Measurements from ENCODE around the gene MRPS18B. TPM values are rescaled to one million over a fixed set of nuclear protein-coding genes. Genes with fewer than 3 reads are reported as not detected.

The MRPS18B gene
- total and polyA plus RNA-seq, 2 of the 13 experiments (the other 11 are each of a cell fraction or from before 2014, with no cell fraction given) = 125 to 131 TPM

- no peak for TF ChIP-seq ZBTB4 (CRISPR knock-in tag; IDR thresholded peaks at IDR 0.05; ENCODE audit: borderline replicate concordance)
- TF ChIP-seq KAT8 (CRISPR knock-in tag; IDR thresholded peaks at IDR 0.05) = peak; percentile 98
- peak; percentile 96 for TF ChIP-seq PHF8 (CRISPR knock-in tag; IDR thresholded peaks at IDR 0.05)
- peak; percentile 92 for TF ChIP-seq SMC3 (IDR thresholded peaks at IDR 0.05; ENCODE audit: low read length)
- TF ChIP-seq NRL (CRISPR knock-in tag; IDR thresholded peaks at IDR 0.05; ENCODE audit: borderline replicate concordance) = peak; percentile 94
- TF ChIP-seq RBM39 (IDR thresholded peaks at IDR 0.05; ENCODE audit: low read depth, low read length, poor library complexity, severe bottlenecking) = peak; percentile 58
- TF ChIP-seq CHD2 (IDR thresholded peaks at IDR 0.05; ENCODE audit: low read depth, low read length) = peak; percentile 91
- peak; percentile 82; the same call in 1 of the 2 replicates for TF ChIP-seq KDM4B (CRISPR knock-in tag; IDR thresholded peaks at IDR 0.05)
- TF ChIP-seq HNRNPLL (IDR thresholded peaks at IDR 0.05; ENCODE audit: low read depth, low read length, poor library complexity, severe bottlenecking) = peak; percentile 50
- peak; percentile 68; the same call in 1 of the 2 replicates for TF ChIP-seq ZNF737 (CRISPR knock-in tag; IDR thresholded peaks at IDR 0.05; ENCODE audit: borderline replicate concordance)
- TF ChIP-seq ZNF354B (CRISPR knock-in tag; IDR thresholded peaks at IDR 0.05) = no peak
- peak; percentile 72; the same call in 1 of the 2 replicates for TF ChIP-seq KLF15 (CRISPR knock-in tag; IDR thresholded peaks at IDR 0.05; ENCODE audit: borderline replicate concordance)
- no peak for TF ChIP-seq GPBP1L1 (CRISPR knock-in tag; IDR thresholded peaks at IDR 0.05)
- TF ChIP-seq ZNF326 (CRISPR knock-in tag; IDR thresholded peaks at IDR 0.05; ENCODE audit: borderline replicate concordance) = no peak
- TF ChIP-seq CREBL2 (CRISPR knock-in tag; IDR thresholded peaks at IDR 0.05; ENCODE audit: borderline replicate concordance) = 0 out of 2 replicates have a peak, but pooled peaks have one; percentile 61
- TF ChIP-seq KDM5B (CRISPR knock-in tag; IDR thresholded peaks at IDR 0.05; ENCODE audit: borderline replicate concordance) = peak; percentile 74; the same call in 1 of the 2 replicates
- TF ChIP-seq ZNF652 (CRISPR knock-in tag; IDR thresholded peaks at IDR 0.05; ENCODE audit: borderline replicate concordance, low read depth) = peak; percentile 11; the same call in 1 of the 2 replicates
- peak; percentile 30; the same call in 1 of the 2 replicates for TF ChIP-seq ZNF143 (CRISPR knock-in tag; IDR thresholded peaks at IDR 0.05)
- peak; percentile 45; the same call in 1 of the 2 replicates for TF ChIP-seq NKX3-1 (CRISPR knock-in tag; IDR thresholded peaks at IDR 0.05)
Observed at GRCh38 chr6:30672445-30673253, 55.0 kb downstream of the MRPS18B start, which contains the start of gene DHX16 (continued).

Data from HepG2 (cell line).